B cell (primary cell): ENCODE measurements around the gene RCE1.

Experiments used
- CTCF ChIP-seq: fragments of 200-600 bp; IDR thresholded peaks from one replicate; pipeline ENCODE4 v1.8.0; 2022; ENCODE audit warnings: antibody characterized with exemption, mild to moderate bottlenecking
- EZH2 ChIP-seq: IDR thresholded peaks from 2 replicates; pipeline ENCODE4 v1.6.1; 2012; ENCODE audit warnings: borderline replicate concordance, low read depth, mild to moderate bottlenecking, moderate library complexity, low read length; ENCODE audit not compliant: insufficient read depth, poor library complexity, severe bottlenecking

GRCh38 chr11:66857234-66857926 is 14.1 kb downstream of the RCE1 start:
- TF ChIP-seq EZH2: no peak
- no peak for TF ChIP-seq CTCF
